ENCODE data around the gene ELMO1.

ELMO1 gene

GRCh38 chr7:37482505-37482904 is 33.8 kb upstream of the ELMO1 start:
- DNase-seq (ENCODE audit: low read depth): no peak
- no peak for TF ChIP-seq CTCF (conservative IDR thresholded peaks at IDR 0.05; ENCODE audit: low read length)
- H3K4me3 ChIP-seq (ENCODE audit: low read length): no peak overlapping the region

GRCh38 chr7:37481722-37482288 is 33.1 kb upstream of the ELMO1 start:
- H3K4me3 ChIP-seq (ENCODE audit: low read length): no peak overlapping the region
- no peak for TF ChIP-seq CTCF (conservative IDR thresholded peaks at IDR 0.05; ENCODE audit: low read length)
- DNase-seq (ENCODE audit: low read depth): no peak

- DNase-seq (ENCODE audit: low read depth): no peak
- no peak for TF ChIP-seq CTCF (conservative IDR thresholded peaks at IDR 0.05; ENCODE audit: low read length)
- no peak overlapping the region for H3K4me3 ChIP-seq (ENCODE audit: low read length)
Measured at GRCh38 chr7:37481154-37481553, 32.5 kb upstream of the ELMO1 start.

- no peak overlapping the region for H3K4me3 ChIP-seq (ENCODE audit: low read length)
- TF ChIP-seq CTCF (conservative IDR thresholded peaks at IDR 0.05; ENCODE audit: low read length): no peak
- no peak for DNase-seq (ENCODE audit: low read depth)
Measured at GRCh38 chr7:37480041-37481031, 31.7 kb upstream of the ELMO1 start.

GRCh38 chr7:37476881-37477450 is 28.3 kb upstream of the ELMO1 start:
- no peak for TF ChIP-seq CTCF (conservative IDR thresholded peaks at IDR 0.05; ENCODE audit: low read length)
- no peak overlapping the region for H3K4me3 ChIP-seq (ENCODE audit: low read length)
- DNase-seq (ENCODE audit: low read depth): no peak

GRCh38 chr7:37476428-37476827 is 27.8 kb upstream of the ELMO1 start:
- no peak for DNase-seq (ENCODE audit: low read depth)
- H3K4me3 ChIP-seq (ENCODE audit: low read length): no peak overlapping the region
- TF ChIP-seq CTCF (conservative IDR thresholded peaks at IDR 0.05; ENCODE audit: low read length): no peak

Data from AG10803 (cell line).